WERI-Rb-1 (cell line): ENCODE results near the gene KRT6C.
"Not testable (repeated sequence)": the region's sequence is repeated elsewhere in the genome, so short reads cannot be mapped to it uniquely, and the experiment has no call there.

Source experiments
- DNase-seq: peaks from one replicate; pipeline ENCODE4 v3.0.0-alpha.2; 2020
- H3K27ac ChIP-seq: fragments of 250-450 bp; sonication (Bioruptor Pico); 2 replicates; pipeline ENCODE4 v1.5.1; 2020; ENCODE audit warnings: mild to moderate bottlenecking, moderate library complexity
- H3K27me3 ChIP-seq: fragments of 250-450 bp; sonication (Bioruptor Pico); 2 replicates; pipeline ENCODE4 v1.5.1; 2021; ENCODE audit warnings: mild to moderate bottlenecking, low read depth, moderate library complexity; ENCODE audit not compliant: insufficient read depth, severe bottlenecking
- H3K36me3 ChIP-seq: fragments of 250-450 bp; sonication (Bioruptor Pico); 2 replicates; pipeline ENCODE4 v1.5.1; 2020; ENCODE audit warnings: mild to moderate bottlenecking, moderate library complexity
- H3K4me3 ChIP-seq: 2 replicates; pipeline ENCODE4 v1.5.1; 2011; ENCODE audit warnings: low read depth, mild to moderate bottlenecking, control low read depth, low read length
- H3K9me3 ChIP-seq: fragments of 250-450 bp; sonication (Bioruptor Pico); 2 replicates; pipeline ENCODE4 v1.5.1; 2021; ENCODE audit warnings: mild to moderate bottlenecking, moderate library complexity; ENCODE audit not compliant: severe bottlenecking
- CTCF ChIP-seq: IDR thresholded peaks from 2 replicates; pipeline ENCODE4 v1.5.1; 2011; ENCODE audit warnings: low read depth, mild to moderate bottlenecking, control low read depth, inconsistent platforms, low read length

Gene KRT6C

GRCh38 chr12:52496590-52497071 is 23.0 kb upstream of the KRT6C start:
- H3K9me3 ChIP-seq: peaks cover 6% of the 10 kb centered on the region
- no peak overlapping the region for H3K27ac ChIP-seq
- no peaks in the 10 kb centered on the region for H3K36me3 ChIP-seq
- TF ChIP-seq CTCF: no peak
- H3K27me3 ChIP-seq: peaks cover 85% of the 10 kb centered on the region
- DNase-seq: no peak
- no peak overlapping the region for H3K4me3 ChIP-seq

GRCh38 chr12:52496054-52496453 is 22.4 kb upstream of the KRT6C start:
- Histone ChIP-seq H3K36me3 (no peaks in the 10 kb centered on the region), H3K27me3 (peaks cover 87% of the 10 kb centered on the region), H3K27ac (no peak overlapping the region), H3K9me3 (peaks cover 6% of the 10 kb centered on the region), H3K4me3 (no peak overlapping the region)
- DNase-seq: no peak
- no peak for TF ChIP-seq CTCF

- no peak for DNase-seq
These were observed 21.8 kb upstream of the KRT6C start for GRCh38 chr12:52495389-52495788.

GRCh38 chr12:52494518-52494917 is 20.9 kb upstream of the KRT6C start:
- Histone ChIP-seq H3K9me3 (no peaks in the 10 kb centered on the region), H3K27ac (no peak overlapping the region), H3K4me3 (no peak overlapping the region), H3K36me3 (no peaks in the 10 kb centered on the region), H3K27me3 (peaks cover 80% of the 10 kb centered on the region)
- DNase-seq: no peak
- TF ChIP-seq CTCF: no peak

More at GRCh38 chr12:52495389-52495788, 21.8 kb upstream of the KRT6C start:
- H3K27ac ChIP-seq: no peak overlapping the region
- peaks cover 1% of the 10 kb centered on the region for H3K9me3 ChIP-seq
- no peak overlapping the region for H3K4me3 ChIP-seq
- no peak for TF ChIP-seq CTCF
- peaks cover 82% of the 10 kb centered on the region for H3K27me3 ChIP-seq
- H3K36me3 ChIP-seq: no peaks in the 10 kb centered on the region

GRCh38 chr12:52494100-52494499 is 20.5 kb upstream of the KRT6C start:
- Histone ChIP-seq H3K27me3 (peaks cover 80% of the 10 kb centered on the region), H3K36me3 (no peaks in the 10 kb centered on the region), H3K9me3 (no peaks in the 10 kb centered on the region), H3K27ac (no peak overlapping the region), H3K4me3 (no peak overlapping the region)
- no peak for TF ChIP-seq CTCF
- DNase-seq: no peak

GRCh38 chr12:52493172-52493571 is 19.6 kb upstream of the KRT6C start, which contains the start of gene KRT6A:
KRT6A (minus strand) TSS chr12:52493257; CDS start chr12:52493188, 69 bp downstream.
- no peak within 1 kb of the TSS for H3K27ac ChIP-seq
- no peaks in the 10 kb centered on the region for H3K9me3 ChIP-seq
- H3K4me3 ChIP-seq: no peak within 1 kb of the TSS
- TF ChIP-seq CTCF: no peak
- no peaks in the 10 kb centered on the region for H3K36me3 ChIP-seq
- peaks cover 80% of the 10 kb centered on the region for H3K27me3 ChIP-seq
- DNase-seq: no peak

- not testable (repeated sequence) for H3K9me3 ChIP-seq, H3K4me3 ChIP-seq, H3K27ac ChIP-seq, DNase-seq, H3K36me3 ChIP-seq
- H3K27me3 ChIP-seq: peaks cover 73% of the 10 kb centered on the region
These were observed 18.8 kb upstream of the KRT6C start for GRCh38 chr12:52492405-52492804.

- not testable (repeated sequence) for H3K27ac ChIP-seq, H3K9me3 ChIP-seq, H3K36me3 ChIP-seq, H3K4me3 ChIP-seq, DNase-seq
- H3K27me3 ChIP-seq: peaks cover 72% of the 10 kb centered on the region
These were observed 17.9 kb upstream of the KRT6C start for GRCh38 chr12:52491495-52491894.
